Aorta (tissue), 5 donors: ENCODE results near the gene NCS1. TPM values are rescaled to one million over a fixed set of nuclear protein-coding genes. Genes with fewer than 3 reads are reported as not detected.
A peak's percentile ranks its signal among the peaks of the same experiment; 100 is the strongest.

ENCODE experiments used
- ATAC-seq: fragments of 200-7000 bp; cut with Tn5 transposase; one replicate; pipeline ENCODE4 v1.9.1; 2022; ENCODE audit warnings: moderate library complexity; ENCODE audit not compliant: low FRiP score
- DNase-seq, 2 donors: peaks; one replicate each; pipeline ENCODE4 v3.0.0-alpha.2; 2020
- H3K27ac ChIP-seq, 2 donors: one replicate each; pipeline ENCODE4 v1.5.1; 2013; ENCODE audit warnings: low read length in 2 of 2, mild to moderate bottlenecking in 2 of 2, moderate library complexity in 2 of 2, control low read depth in 1 of 2, inconsistent platforms in 1 of 2, low read depth in 1 of 2
- H3K27me3 ChIP-seq, 2 donors: one replicate each; pipeline ENCODE4 v1.6.1; 2013; ENCODE audit warnings: control low read depth in 1 of 2, low read length in 1 of 2, mild to moderate bottlenecking in 1 of 2, moderate library complexity in 1 of 2; ENCODE audit not compliant: insufficient read depth in 2 of 2, control insufficient read depth in 1 of 2
- H3K36me3 ChIP-seq, 2 donors: one replicate each; pipeline ENCODE4 v1.6.1; 2013; ENCODE audit warnings: control low read depth in 1 of 2, low read length in 1 of 2, mild to moderate bottlenecking in 1 of 2; ENCODE audit not compliant: insufficient read depth in 2 of 2, control insufficient read depth in 1 of 2
- H3K4me1 ChIP-seq, 2 donors: one replicate each; pipeline ENCODE4 v1.6.1; 2013; ENCODE audit warnings: low read length in 2 of 2, control low read depth in 1 of 2, mild to moderate bottlenecking in 1 of 2, moderate library complexity in 1 of 2; ENCODE audit not compliant: insufficient read depth in 2 of 2, control insufficient read depth in 1 of 2
- H3K4me3 ChIP-seq, 2 donors: one replicate each; pipeline ENCODE4 v1.5.1; 2013; ENCODE audit warnings: low read length in 2 of 2, control low read depth in 1 of 2, mild to moderate bottlenecking in 1 of 2
- H3K9me3 ChIP-seq: one replicate; pipeline ENCODE4 v1.6.1; 2013; ENCODE audit warnings: mild to moderate bottlenecking, low read length; ENCODE audit not compliant: control insufficient read depth
- WGBS, 2 donors: extraction: QIAGEN DNeasy Blood & Tissue Kit; methylation state at CpG; one replicate each; pipeline ENCODE4 v1.1.7; 2013; 5-methylcytosine and 5-hydroxymethylcytosine counted together
- intact Hi-C, 2 donors: fragments of 100-400 bp; cut with DNase I; formaldehyde crosslinking; loops; one replicate each; pipeline versions ENCODE4 v1.14.2 to v1.15.0; 2022
- polyA plus RNA-seq, 2 donors: library from polyadenylated mRNA; stranded (reverse); fragments of 200-250 nt; gene quantifications; one replicate each; pipeline ENCODE4 v1.2.3, GENCODE V29; 2013
- total RNA-seq, 2 donors: library from RNA; stranded (reverse); fragmentation: NEBNext Ultra II Directional; extraction: Animal tissue kit (Norgen Biotek cat#: 25700); gene quantifications; one replicate each; pipeline ENCODE4 v1.2.1, GENCODE V29; 2021
- donor health status: healthy with polysubstance abuse.
- donor health status: Bipolar disorder and iron deficiency.
- donor health status: DM: no; HTN: no; CAD: no.
- donor health status: DM: no; HTN: no; CAD: no.
- donor health status: DM: yes; HTN: yes; CAD: no.

NCS1 gene
- total and polyA plus RNA-seq, 4 donors: 21.3 to 171 (median 47.4) TPM

DNA sequence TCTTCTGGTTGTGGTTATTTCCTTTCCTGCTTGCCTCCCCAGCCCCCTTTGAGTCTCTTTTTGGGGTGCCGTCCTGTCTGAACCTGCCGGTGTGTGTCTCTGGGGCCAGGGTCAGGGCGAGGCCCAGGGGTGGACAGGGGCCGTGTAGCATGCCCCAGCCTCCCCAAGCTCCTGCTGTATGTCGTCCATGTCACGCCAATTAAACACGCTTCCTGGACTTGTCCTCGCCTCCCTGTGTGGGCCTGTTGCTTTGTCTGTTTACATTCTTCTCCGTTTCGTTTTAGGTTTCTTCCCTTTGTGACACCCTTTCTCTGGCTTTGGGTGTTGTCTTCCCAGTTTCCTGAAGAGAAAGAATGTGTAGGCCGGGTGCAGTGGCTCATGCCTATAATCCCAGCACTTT lies 64.9 kb downstream of the NCS1 start:
- H3K36me3 ChIP-seq: peaks cover 0 to 4% of the 10 kb centered on the region in 2 donors
- H3K4me3 ChIP-seq: no peak overlapping the region
- H3K4me1 ChIP-seq: no peaks in the 10 kb centered on the region
- DNase-seq (peak in 1 of 2 donors; percentile 55), ATAC-seq (no peak)
- intact Hi-C loops: loop anchor here (2.0 to 5.0 kb wide), 4 partner anchors 65 to 130 kb away; partner anchors contain the start of gene NCS1 (in 1 of the 2)
- WGBS, 2 donors: 77 to 81% methylated on average over 11 of the region's 11 CpGs
- H3K27ac ChIP-seq: no peak overlapping the region
- H3K9me3 ChIP-seq: no peaks in the 10 kb centered on the region
- H3K27me3 ChIP-seq: no peaks in the 10 kb centered on the region

DNA sequence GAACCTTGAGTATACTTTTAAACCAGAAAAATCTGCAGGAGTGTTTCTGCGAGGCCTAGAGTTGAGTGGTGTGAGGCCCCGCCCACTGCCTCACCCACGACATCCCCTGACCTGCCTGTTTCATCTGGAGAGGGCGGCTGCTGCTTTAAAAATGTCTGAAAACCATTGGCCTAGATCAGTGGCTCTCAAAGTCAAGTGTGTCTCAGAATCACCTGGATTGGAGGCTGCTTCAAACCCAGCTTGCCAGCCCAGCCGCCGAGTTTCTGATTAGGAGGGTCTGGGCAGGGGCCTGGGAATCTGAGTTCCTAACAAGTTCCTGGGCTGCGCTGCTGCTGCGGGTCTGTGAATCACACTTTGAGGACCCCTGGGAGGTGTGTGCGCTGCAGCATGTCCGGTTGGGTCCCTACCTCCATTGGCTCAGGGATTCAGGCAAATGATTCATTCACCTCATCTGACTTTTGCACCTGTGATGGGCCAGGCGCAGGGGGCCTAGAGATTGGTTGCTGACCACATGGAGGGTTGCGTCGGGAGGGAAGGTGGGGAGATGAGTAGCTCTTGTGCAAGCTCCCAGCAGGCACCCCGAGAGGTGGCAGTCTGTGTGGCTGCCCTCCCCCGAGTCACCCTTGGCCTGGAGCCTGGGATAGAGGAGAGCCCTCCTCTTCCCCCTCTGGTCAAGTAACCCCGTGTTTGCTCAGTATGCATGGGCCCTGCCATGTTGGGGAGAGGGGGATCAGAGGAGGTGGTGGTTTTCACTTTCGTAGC lies 65.7 kb downstream of the NCS1 start:
- no peaks in the 10 kb centered on the region for H3K4me1 ChIP-seq
- no peak overlapping the region for H3K4me3 ChIP-seq
- DNase-seq: peak in 1 of 2 donors; percentile 69
- no peak for ATAC-seq
- H3K27ac ChIP-seq: no peak overlapping the region
- 80 to 81% methylated on average over 17 of the region's 17 CpGs for WGBS, 2 donors
- H3K9me3 ChIP-seq: no peaks in the 10 kb centered on the region
- intact Hi-C loops: loop anchor here (2.0 to 5.0 kb wide), 4 partner anchors 66 to 131 kb away; partner anchors contain the start of gene NCS1 (in 1 of the 2)
- no peaks in the 10 kb centered on the region for H3K27me3 ChIP-seq
- peaks cover 0 to 2% of the 10 kb centered on the region in 2 donors for H3K36me3 ChIP-seq

DNA sequence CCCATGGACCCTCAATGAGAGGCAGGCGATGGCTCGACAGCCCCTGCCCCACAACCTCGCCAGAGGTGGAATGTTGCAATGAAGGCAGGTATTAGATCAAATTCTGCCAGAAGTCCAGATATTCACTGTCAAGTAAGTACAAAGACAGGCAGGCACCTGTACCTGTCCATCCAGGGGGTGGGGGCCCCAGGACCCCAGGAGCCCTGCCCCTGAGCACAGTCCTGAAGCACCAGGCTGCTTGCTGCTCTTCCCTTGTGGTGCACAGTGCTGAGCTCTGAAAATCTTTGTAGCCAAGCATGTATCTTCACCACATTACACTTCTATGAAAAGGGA lies 67.1 kb downstream of the NCS1 start:
- DNase-seq (peak in 1 of 2 donors; percentile 35), ATAC-seq (no peak)
- 88% methylated on average over 3 of the region's 3 CpGs for WGBS, 2 donors
- no peaks in the 10 kb centered on the region for H3K9me3 ChIP-seq
- H3K36me3 ChIP-seq: no peaks in the 10 kb centered on the region
- H3K27me3 ChIP-seq: no peaks in the 10 kb centered on the region
- intact Hi-C loops: loop anchor here (5.0 kb wide), 2 partner anchors 67 to 82 kb away; partner anchors contain the start of gene NCS1 (in 1 of the 2)
- H3K4me3 ChIP-seq: no peak overlapping the region
- H3K4me1 ChIP-seq: no peaks in the 10 kb centered on the region
- H3K27ac ChIP-seq: no peak overlapping the region

DNA sequence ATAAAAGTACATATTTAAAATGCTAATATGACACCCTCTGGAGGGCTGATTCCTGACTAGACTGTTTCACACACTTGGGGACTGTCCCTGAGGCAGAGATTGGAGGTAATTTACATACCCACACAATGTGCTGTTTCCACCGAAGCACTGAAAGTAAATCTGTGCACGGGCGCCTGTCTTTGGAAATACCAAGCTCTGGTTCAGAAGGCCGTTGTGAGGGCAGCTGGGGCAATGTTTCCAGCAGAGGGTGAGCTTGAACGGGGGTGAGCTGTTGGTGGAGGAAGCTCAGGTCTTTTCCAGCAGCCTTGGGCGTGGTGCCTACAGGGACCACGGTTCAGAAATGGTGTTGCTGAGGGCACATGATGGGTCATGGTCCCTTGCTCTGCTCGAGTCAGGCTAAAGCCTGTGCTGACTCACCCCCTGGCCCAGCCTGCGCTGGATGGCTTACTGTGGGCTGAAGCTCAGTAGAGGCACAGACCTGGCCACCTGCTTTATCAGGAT lies 67.6 kb downstream of the NCS1 start:
- H3K4me3 ChIP-seq: no peak overlapping the region
- no peaks in the 10 kb centered on the region for H3K27me3 ChIP-seq
- H3K4me1 ChIP-seq: no peaks in the 10 kb centered on the region
- no peak overlapping the region for H3K27ac ChIP-seq
- no peak for ATAC-seq
- DNase-seq: peak in 1 of 2 donors; percentile 76
- intact Hi-C loops: loop anchor here (5.0 kb wide), 2 partner anchors 67 to 82 kb away; partner anchors contain the start of gene NCS1 (in 1 of the 2)
- H3K9me3 ChIP-seq: no peaks in the 10 kb centered on the region
- WGBS, 2 donors: 51% methylated on average over 9 of the region's 9 CpGs
- H3K36me3 ChIP-seq: no peaks in the 10 kb centered on the region

DNA sequence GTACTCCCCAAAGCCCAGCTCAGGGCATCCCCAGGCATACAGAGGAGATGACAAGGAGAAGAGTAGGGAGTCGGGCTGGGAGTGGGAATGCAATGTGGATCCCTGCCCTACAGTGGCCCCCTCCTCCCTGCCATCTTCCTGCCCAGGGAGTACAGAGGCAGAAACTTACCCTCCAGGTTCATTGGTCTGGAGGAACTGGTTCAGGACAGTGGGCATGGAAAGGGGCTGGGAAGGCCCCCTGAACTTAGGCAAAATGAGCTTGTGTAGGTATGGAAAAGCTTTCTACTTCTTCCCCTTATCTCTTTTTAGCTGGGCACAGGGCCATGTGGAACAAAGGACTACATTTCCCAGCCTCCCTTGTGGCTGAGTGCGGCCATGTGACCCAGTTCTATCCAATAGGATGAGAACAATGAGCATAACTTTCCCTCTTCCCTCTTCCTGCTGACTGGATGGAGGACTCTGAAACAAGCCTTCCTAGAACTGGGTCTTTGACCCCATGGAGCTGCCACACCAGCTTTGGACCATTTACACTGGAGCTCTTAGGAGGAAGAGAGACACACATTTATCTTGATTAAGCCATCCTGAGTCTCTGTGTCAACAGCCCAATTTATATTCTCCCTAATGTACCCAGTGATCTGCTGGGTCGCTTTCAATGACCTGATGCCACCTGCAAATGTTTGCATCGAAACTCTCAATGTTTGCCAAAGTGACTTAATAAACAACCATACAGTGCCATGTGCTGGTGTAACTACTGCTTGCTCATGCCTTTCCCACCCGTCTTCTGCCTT lies 68.4 kb downstream of the NCS1 start:
- Histone ChIP-seq H3K27ac (no peak overlapping the region), H3K4me3 (no peak overlapping the region), H3K36me3 (no peaks in the 10 kb centered on the region), H3K9me3 (no peaks in the 10 kb centered on the region), H3K27me3 (no peaks in the 10 kb centered on the region), H3K4me1 (no peaks in the 10 kb centered on the region)
- intact Hi-C loops: no loop called here
- DNase-seq (peak; percentile 66), ATAC-seq (peak; percentile 61)
- 69% methylated on average over 5 of the region's 5 CpGs for WGBS, 2 donors

DNA sequence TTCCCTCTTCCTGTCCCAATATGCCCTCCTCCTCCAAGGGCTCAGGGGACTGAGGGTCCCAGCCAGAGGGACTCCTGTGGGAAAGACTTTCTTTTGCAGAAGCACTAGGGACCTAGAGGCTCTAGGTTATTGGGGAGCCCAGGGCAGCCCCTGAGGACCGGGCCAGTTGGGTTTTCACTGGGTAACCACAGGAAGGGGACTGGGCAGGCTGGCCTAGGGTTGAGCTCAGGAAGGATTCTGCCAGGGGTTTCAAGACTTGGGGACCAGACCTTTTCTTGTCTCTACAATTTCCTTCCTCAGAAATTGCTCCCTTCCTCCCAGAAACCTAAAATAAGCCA lies 69.0 kb downstream of the NCS1 start:
- Histone ChIP-seq H3K36me3 (no peaks in the 10 kb centered on the region), H3K4me3 (no peak overlapping the region), H3K27ac (no peak overlapping the region), H3K27me3 (no peaks in the 10 kb centered on the region), H3K9me3 (no peaks in the 10 kb centered on the region), H3K4me1 (no peaks in the 10 kb centered on the region)
- intact Hi-C loops: no loop called here
- WGBS, 2 donors: 94 to 96% methylated on average over 1 of the region's 1 CpG
- peak in 1 of 2 donors; percentile 62 for DNase-seq
- no peak for ATAC-seq

DNA sequence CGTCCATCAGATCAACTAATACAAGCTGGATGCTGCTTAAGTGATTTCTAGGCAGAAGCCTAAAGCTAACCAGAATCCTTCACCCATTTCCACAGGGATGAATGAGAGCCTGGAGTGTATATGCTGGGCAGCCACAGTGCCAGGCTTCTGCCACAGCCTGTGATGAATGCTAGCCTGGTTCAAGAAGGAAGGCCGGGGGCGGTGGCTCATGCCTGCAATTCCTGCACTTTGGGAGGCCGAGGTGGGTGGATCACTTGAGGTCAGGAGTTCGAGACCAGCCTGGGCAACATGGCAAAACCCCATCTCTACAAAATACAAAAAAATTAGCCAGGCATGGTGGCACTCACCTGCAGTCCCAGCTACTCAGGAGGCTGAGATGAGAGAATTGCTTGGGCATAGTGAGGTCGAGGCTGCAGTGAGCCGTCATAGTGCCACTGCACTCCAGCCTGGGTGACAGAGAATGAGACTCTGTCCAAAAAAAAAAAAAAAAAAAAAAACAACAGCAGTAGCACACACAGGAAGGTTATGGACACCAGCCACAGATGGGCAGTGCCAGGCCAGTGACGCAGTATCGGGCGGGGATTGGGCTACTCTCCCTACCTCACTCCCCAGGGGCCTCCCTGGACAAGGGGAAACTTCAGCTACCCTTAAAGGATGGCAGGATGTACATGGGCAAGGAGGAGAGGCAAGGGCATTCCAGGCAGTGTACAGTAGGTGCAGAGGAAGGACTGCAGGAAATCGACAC lies 70.2 kb downstream of the NCS1 start:
- intact Hi-C loops: no loop called here
- DNase-seq (peak in 1 of 2 donors; percentile 76), ATAC-seq (no peak)
- Histone ChIP-seq H3K4me3 (no peak overlapping the region), H3K27me3 (no peaks in the 10 kb centered on the region), H3K36me3 (no peaks in the 10 kb centered on the region), H3K27ac (no peak overlapping the region), H3K4me1 (no peaks in the 10 kb centered on the region), H3K9me3 (no peaks in the 10 kb centered on the region)
- 63 to 69% methylated on average over 11 of the region's 11 CpGs for WGBS, 2 donors

DNA sequence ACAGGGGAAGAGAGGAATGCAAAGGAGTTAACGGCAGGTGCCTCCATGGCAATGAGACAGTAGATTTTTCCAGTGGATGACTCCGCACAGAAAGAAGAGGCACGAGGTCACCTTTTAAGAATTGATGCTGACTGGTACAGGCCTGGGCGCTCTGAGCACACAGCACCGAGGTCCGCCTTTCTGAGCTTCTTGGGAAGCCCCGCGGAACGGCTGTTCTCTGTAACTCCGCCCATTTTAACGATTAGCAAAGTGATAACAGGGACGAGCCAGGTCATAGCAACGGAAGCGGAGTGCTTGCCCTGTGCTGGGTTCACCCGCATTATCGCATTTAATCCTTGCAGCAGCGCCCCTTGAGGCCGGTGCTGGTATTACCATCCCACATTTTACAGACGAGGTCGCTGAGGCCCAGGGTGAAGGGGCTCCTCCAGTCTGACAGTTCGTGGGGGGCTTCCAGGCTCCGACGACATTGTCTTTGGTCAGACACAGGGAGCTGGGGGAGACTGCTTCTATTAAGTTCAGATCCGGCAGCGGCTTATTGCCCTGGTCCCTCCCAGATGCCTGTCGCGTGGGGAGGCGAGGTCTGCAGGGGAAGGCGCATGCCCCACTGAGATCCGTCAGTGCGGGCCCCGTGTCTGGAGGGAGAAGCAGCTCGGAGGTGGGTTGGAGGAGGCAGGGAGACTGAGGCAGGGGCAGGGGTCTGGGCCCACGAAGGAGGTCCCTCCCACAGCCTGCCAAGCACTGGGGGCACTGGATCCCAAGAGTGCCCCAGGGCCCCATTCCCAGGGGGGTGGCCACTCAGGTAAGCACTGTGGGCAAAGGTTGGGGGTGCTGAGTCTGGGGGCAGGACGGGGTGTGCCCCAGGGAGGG lies 71.0 kb downstream of the NCS1 start:
- H3K9me3 ChIP-seq: no peaks in the 10 kb centered on the region
- H3K36me3 ChIP-seq: no peaks in the 10 kb centered on the region
- 22 to 25% methylated on average over 35 of the region's 35 CpGs for WGBS, 2 donors
- no peak overlapping the region for H3K4me3 ChIP-seq
- intact Hi-C loops: no loop called here
- no peak overlapping the region for H3K27ac ChIP-seq
- no peaks in the 10 kb centered on the region for H3K27me3 ChIP-seq
- DNase-seq (peak; percentile 73 to 93), ATAC-seq (peak; percentile 83)
- no peaks in the 10 kb centered on the region for H3K4me1 ChIP-seq
